HG02938 (cell line): Measurements from ENCODE around the gene RBM15.

Source experiments
- ATAC-seq: cut with Tn5 transposase; IDR thresholded peaks from one replicate; pipeline ENCODE4 v1.9.1; 2021; ENCODE audit warnings: mild to moderate bottlenecking, moderate library complexity; ENCODE audit not compliant: unreplicated experiment

RBM15 gene

DNA sequence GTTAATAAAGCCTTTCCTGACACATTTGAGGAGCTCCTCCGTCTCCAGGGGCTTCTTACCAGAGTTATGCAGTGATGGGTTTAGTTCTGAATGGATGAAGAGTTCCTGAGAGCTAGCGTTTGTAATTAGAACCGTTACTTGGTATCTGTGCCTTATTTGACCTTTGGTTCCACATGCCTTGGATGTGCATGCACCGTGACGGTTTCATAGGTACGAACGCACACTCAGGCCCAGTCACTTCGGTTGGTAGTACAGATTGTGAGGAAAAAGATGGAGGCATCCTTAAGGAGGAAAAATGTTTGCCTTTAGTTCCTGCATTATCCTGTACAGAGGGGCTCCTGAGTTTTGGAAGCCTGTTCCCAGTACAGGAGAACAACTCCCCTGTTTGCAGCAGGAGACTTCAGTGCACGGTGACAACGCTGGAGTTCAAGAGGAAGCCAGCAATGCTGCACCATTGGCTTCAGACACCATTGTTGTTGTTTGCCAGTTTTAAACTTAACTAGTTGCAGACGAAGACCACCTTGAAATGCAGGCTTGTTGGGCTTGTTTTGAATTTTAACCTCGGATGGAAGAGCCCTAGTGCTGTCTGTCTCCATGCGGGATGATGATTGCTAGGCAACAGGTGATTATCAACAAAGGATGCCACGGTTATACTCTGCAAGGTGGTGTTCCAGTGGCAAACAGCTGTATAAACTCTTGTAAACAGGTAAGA lies 8.2 kb downstream of the RBM15 start:
- no peak for ATAC-seq

- ATAC-seq, result no peak
Observed at GRCh38 chr1:110348050-110348449, 8.9 kb downstream of the RBM15 start.

- ATAC-seq, result no peak
Observed at GRCh38 chr1:110348771-110349170, 9.6 kb downstream of the RBM15 start.

- ATAC-seq, result no peak
Observed at GRCh38 chr1:110350360-110350759, 11.2 kb downstream of the RBM15 start.

GRCh38 chr1:110355321-110355720 lies 16.1 kb downstream of the RBM15 start:
- ATAC-seq, result no peak

DNA sequence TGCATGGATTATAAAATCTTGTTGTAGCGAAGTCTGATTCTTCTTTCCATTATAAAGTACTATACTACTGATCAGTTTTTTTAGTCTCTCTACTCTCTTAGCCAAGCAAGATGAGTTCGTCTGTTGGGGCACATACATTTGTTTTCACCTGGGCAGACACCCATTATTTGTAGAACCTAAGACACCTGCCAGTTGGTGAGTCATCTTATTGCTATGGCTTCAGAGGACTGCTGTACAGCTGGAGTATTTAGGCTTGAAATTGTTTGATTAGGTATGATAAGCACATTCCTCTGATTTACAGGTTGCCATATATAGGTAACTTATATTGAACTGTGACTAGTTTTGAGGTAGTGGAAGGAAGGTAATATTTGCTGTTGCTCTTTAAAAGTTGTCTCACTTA lies 17.2 kb downstream of the RBM15 start:
- no peak for ATAC-seq

GRCh38 chr1:110360431-110360830 lies 21.3 kb downstream of the RBM15 start:
- no peak for ATAC-seq

DNA sequence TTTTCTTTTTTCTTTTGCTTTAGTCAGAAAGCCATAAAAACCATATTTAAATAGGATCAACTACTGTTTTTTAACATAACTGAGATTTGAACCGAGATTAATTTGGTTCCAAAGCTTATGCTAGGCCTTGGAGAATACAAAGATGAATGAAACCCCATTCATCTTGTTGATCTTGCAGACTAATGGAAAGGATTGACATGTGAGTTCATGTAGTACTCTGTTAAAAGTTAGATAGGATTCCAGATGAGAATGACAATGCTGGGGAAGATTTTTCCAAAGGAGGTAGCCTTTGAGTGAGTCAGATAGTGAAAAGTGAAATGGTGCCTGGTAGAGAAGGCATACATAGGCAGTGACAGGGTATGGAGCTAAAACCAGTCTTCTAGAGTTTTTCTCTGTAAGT lies 22.7 kb downstream of the RBM15 start:
- no peak for ATAC-seq

- ATAC-seq, result no peak
Observed at GRCh38 chr1:110364221-110364620, 25.0 kb downstream of the RBM15 start.

GRCh38 chr1:110370827-110371226 lies 31.6 kb downstream of the RBM15 start:
- ATAC-seq, result no peak

- ATAC-seq, result no peak
Observed at GRCh38 chr1:110375490-110375889, 36.3 kb downstream of the RBM15 start.

DNA sequence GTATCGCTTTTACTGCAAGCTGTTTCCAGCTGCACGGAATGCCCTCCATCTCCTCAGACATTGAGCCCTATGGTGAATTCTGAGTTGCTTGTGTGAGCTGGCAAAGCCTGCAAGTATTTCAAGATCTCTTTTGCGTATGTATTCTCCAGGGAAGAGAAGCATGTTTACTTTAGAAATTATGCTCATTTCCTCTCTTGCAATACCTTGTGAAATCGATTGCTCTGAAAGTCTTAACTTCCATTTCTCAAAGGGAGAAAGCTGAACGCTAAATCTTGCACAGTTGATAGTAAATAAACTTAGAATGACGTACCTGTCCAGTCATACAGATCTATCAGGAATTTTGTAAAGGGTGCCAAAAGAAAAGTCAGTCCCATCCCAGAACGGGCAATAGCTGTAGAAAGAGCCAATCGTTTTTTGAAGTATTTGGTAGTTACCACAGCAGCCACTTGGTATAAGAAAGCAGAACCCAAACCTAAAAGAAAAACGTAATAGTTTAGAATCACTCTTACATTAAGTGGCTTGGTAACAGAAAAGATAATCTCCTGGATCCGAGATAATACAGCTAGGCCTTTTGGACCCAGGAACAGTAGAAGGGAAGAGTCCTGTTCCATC lies 41.6 kb downstream of the RBM15 start:
- ATAC-seq, result no peak

- no peak for ATAC-seq
Observed at GRCh38 chr1:110383251-110383990, 44.2 kb downstream of the RBM15 start.

DNA sequence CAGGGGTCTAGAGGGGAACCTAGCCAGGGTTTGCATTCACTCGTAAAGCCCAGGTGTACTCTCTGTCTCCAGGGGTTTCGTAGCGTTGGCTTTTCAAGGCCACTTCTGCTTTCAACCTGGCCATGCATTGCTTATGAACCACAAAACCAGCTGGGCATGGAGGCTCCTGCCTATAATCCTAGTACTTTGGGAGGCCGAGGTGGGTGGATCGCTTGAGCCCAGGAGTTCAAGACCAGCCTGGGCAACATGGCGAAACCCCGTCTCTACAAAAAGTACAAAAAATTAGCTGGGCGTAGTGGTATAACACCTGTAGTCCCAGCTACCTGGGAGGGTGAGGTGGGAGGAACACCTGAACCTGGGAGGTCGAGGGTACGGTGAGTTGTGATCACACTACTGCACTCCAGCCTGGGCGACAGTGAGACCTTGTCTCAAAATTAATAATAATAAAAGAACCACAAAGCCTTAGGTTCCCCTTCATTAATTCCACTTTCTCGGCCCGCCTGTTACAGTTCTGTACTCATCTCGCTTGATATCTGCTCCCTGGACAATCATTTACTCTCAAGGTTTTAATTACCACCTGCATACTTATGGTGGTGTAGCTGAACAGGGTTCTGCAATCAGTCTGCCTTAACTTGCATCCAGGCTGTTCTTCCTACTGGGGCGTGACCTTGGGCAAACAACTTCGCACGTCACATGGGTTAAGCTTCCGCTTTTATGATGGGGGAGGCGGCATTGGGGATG lies 45.6 kb downstream of the RBM15 start:
- ATAC-seq, result peak; percentile 62

GRCh38 chr1:110385369-110385768 lies 46.2 kb downstream of the RBM15 start:
- no peak for ATAC-seq

DNA sequence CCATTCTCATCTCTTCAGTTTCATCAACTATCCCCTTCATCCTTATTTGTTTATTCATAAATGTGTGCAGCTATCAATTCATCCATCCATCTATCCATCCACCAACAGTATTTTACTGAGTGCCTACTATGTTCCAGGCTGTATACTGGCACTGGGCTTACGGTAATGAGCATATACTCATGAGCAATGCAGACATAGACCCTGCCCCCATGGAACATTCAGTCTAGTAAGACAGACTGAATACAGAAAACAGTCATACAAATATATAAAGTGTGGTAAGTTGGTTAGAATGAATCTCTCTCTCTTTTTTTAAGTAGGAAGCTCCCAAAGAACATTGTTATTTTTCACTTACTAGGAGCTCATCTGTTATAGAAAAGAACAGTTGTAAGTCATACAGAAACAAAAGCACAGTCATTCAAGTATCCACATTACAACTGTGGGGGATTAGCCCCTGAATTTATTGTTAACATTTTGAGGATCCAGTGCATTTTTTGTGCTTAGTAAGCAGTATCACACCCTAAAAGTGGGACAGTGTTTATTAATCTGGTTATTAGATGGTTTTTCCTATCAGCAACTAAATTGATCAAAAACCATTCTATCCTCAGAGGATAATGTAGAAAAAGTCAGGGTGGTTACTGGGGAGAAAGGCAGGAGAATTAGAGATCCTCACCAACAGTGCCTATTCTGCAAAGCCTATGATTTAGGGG lies 48.0 kb downstream of the RBM15 start:
- ATAC-seq, result no peak

DNA sequence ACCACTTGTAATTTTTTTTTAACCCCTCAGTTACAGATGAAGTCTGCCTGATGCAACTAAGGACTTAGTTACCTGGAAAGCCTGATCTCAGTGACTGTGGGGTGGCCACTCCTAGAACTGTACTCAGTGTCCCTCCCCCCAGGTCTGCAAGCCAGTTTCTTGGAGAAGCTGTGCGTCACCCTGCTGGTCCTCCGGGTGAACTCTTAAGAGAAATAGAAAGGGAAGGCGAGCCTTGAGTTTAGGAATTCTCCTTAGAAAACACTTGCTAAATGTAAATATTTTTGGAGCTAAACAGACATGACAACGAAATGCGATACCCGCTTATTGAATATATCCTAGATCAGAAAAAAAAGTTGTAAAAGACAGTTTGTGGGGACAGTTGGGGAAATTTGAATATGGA lies 50.9 kb downstream of the RBM15 start:
- ATAC-seq, result no peak

- ATAC-seq, result no peak
Observed at GRCh38 chr1:110390692-110391245, 51.6 kb downstream of the RBM15 start, which contains the start of gene SLC16A4. Gene SLC16A4 (minus strand): TSS chr1:110391026. CDS start chr1:110389323, 1,703 bp downstream.

- no peak for ATAC-seq
Observed at GRCh38 chr1:110393286-110393685, 54.1 kb downstream of the RBM15 start.
